ENCODE results near the gene PTPN22. TPM values are rescaled to one million over a fixed set of nuclear protein-coding genes. Genes with fewer than 3 reads are reported as not detected.

The PTPN22 gene
- total RNA-seq, 1 donor from 2014 or later: 0.44 TPM

GRCh38 chr1:113895961-113896360 lies 24.4 kb upstream of the PTPN22 start:
- intact Hi-C loops (cut with micrococcal nuclease): no loop called here
- Histone ChIP-seq H3K9me3 (replicated peaks) (no peaks in the 10 kb centered on the region), H3K27ac (replicated peaks) (no peak overlapping the region), H3K4me3 (no peak overlapping the region), H3K27me3 (ENCODE audit: low read depth) (no peaks in the 10 kb centered on the region), H3K36me3 (peaks cover 66% of the 10 kb centered on the region), H3K4me1 (peaks cover 12% of the 10 kb centered on the region)
- no peak for DNase-seq
- TF ChIP-seq, protein P1, sequence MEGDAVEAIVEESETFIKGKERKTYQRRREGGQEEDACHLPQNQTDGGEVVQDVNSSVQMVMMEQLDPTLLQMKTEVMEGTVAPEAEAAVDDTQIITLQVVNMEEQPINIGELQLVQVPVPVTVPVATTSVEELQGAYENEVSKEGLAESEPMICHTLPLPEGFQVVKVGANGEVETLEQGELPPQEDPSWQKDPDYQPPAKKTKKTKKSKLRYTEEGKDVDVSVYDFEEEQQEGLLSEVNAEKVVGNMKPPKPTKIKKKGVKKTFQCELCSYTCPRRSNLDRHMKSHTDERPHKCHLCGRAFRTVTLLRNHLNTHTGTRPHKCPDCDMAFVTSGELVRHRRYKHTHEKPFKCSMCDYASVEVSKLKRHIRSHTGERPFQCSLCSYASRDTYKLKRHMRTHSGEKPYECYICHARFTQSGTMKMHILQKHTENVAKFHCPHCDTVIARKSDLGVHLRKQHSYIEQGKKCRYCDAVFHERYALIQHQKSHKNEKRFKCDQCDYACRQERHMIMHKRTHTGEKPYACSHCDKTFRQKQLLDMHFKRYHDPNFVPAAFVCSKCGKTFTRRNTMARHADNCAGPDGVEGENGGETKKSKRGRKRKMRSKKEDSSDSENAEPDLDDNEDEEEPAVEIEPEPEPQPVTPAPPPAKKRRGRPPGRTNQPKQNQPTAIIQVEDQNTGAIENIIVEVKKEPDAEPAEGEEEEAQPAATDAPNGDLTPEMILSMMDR (IDR thresholded peaks at IDR 0.05; ENCODE audit: borderline replicate concordance): no peak

- Histone ChIP-seq H3K27ac (replicated peaks) (no peak overlapping the region), H3K9me3 (replicated peaks) (no peaks in the 10 kb centered on the region), H3K4me3 (no peak overlapping the region), H3K27me3 (ENCODE audit: low read depth) (no peaks in the 10 kb centered on the region), H3K36me3 (peaks cover 57% of the 10 kb centered on the region), H3K4me1 (peaks cover 12% of the 10 kb centered on the region)
- DNase-seq: no peak
- intact Hi-C loops (cut with micrococcal nuclease): no loop called here
- TF ChIP-seq, protein P1 (IDR thresholded peaks at IDR 0.05; ENCODE audit: borderline replicate concordance): no peak
Measured at GRCh38 chr1:113895098-113895497, 23.6 kb upstream of the PTPN22 start.

DNA sequence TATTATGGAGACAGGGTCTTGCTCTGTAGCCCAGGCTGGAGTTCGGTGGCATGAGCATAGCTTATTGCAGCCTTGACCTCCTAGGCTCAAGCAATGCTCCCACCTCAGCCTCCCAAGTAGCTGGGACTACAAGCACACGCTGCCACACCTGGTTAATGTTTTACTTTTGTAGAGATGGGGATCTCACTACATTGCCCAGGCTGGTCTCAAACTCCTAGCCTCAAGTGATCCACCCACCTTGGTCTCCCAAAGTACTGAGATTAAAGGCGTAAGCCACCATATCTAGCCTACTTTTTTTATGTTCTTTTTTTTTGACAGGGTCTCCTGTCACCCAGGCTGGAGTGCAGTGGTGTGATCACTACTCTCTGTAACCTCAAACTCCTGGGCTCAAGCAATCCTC lies 21.8 kb upstream of the PTPN22 start:
- peaks cover 39% of the 10 kb centered on the region for H3K36me3 ChIP-seq
- intact Hi-C loops (cut with micrococcal nuclease): no loop called here
- no peak for DNase-seq
- H3K4me1 ChIP-seq: peaks cover 3% of the 10 kb centered on the region
- no peak overlapping the region for H3K4me3 ChIP-seq
- no peak overlapping the region for H3K27ac ChIP-seq (replicated peaks)
- TF ChIP-seq, protein P1 (IDR thresholded peaks at IDR 0.05; ENCODE audit: borderline replicate concordance): no peak
- H3K27me3 ChIP-seq (ENCODE audit: low read depth): no peaks in the 10 kb centered on the region
- H3K9me3 ChIP-seq (replicated peaks): no peaks in the 10 kb centered on the region

DNA sequence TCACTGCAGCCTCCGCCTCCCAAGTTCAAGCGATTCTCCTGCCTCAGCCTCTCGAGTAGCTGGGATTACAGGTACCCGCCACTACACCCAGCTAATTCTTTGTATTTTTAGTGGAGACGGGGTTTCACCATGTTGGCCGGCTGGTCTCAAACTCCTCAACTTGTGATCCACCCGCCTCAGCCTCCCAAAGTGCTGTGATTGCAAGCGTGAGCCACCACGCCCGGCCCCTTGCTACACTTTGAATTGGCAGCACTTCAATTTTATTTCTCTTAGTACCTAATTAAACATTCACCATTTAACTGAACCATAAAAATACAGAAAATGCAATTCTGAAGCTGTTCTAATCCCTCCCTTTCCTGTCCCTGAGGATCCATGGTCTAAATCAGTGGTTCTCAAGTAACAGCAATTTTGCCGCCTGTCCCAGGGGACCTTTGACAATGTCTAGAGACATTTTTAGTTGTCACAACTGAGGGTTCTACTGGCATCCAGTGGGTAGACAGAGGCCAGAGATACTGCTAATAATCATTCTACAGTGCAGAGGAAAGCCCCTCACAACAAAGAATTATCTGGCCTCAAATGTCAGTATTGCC lies 20.2 kb upstream of the PTPN22 start:
- no peak overlapping the region for H3K27ac ChIP-seq (replicated peaks)
- peaks cover 23% of the 10 kb centered on the region for H3K36me3 ChIP-seq
- intact Hi-C loops (cut with micrococcal nuclease): no loop called here
- H3K27me3 ChIP-seq (ENCODE audit: low read depth): no peaks in the 10 kb centered on the region
- no peak for DNase-seq
- no peaks in the 10 kb centered on the region for H3K4me1 ChIP-seq
- H3K4me3 ChIP-seq: no peak overlapping the region
- no peaks in the 10 kb centered on the region for H3K9me3 ChIP-seq (replicated peaks)
- TF ChIP-seq, protein P1 (IDR thresholded peaks at IDR 0.05; ENCODE audit: borderline replicate concordance): no peak

DNA sequence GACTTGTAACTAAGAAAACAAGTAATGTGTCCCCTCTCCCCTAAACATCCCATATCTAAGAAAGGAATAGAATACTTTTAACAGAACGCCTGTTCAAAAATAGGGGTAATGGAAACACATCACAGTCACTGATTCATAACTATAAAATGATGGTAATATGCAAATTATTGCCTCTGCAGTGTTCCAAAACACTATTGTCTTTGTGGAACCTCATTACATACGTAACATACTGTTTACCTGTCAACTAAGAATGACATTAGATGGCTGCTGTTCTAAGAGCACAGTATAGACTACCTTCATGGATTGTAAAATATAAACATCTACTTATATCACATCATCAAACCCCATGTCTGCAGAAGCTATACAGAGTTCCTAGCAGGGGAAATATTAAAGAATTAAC lies 19.3 kb upstream of the PTPN22 start:
- peaks cover 14% of the 10 kb centered on the region for H3K36me3 ChIP-seq
- no peak for DNase-seq
- H3K9me3 ChIP-seq (replicated peaks): no peaks in the 10 kb centered on the region
- no peak overlapping the region for H3K27ac ChIP-seq (replicated peaks)
- TF ChIP-seq, protein P1 (IDR thresholded peaks at IDR 0.05; ENCODE audit: borderline replicate concordance): no peak
- H3K4me3 ChIP-seq: no peak overlapping the region
- H3K4me1 ChIP-seq: no peaks in the 10 kb centered on the region
- intact Hi-C loops (cut with micrococcal nuclease): no loop called here
- H3K27me3 ChIP-seq (ENCODE audit: low read depth): no peaks in the 10 kb centered on the region

All from left ventricle myocardium inferior (tissue), 1 donor.